Head of caudate nucleus (tissue), 42 donors: ENCODE data around the gene APBB2.

Experiments
- DNase-seq, 42 donors: peaks; one replicate each; pipeline versions ENCODE4 v3.0.0 to v3.0.0-alpha.2; 2020 to 2021; ENCODE audit warnings: mixed read lengths in 7 of 42
- intact Hi-C: fragments of 100-400 bp; cut with DNase I; formaldehyde crosslinking; loops from one replicate; pipeline ENCODE4 v1.15.0; 2022

The APBB2 gene

DNA sequence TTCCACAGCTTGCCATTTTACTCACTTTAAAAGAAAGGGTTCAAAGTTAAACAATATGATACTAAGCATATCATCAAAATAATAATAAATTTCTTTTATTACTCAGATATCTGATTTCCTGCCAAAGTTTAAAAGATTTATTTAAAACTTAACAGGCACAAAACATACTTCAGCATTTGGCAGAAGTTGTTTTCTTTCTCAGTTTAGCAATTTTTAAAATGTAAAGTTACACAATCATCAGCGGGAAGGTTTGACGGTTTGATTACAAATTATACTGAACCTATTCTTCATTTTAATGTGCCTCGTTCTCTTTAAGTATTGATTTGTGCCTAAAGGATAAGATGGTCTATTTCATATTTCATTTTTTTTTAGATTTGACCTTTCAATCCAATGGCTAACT, 227.2 kb downstream of the APBB2 start:
- intact Hi-C loops, result no loop called here
- DNase-seq, result no peak

DNA sequence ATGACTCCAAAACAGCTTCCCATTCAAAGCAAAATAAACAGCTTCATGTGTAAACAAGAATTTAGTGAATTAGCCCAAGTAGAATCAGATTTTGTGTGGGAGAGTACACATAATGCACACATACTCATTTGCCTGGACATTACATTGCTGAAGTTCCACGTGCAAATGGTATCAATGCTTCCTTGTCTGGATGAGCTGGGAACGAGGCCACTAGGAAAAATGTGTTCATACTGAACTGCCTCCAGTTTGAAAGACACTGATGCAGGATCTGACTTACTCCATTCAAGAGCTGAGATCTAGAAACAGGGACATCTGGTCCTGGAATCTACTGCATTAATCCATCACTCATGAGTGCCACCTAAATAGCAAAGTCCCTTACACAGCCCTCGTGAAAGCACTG, 228.0 kb downstream of the APBB2 start:
- DNase-seq, result peak in 30 of 42 donors; percentile 11 to 84 (median 54)
- intact Hi-C loops, result no loop called here

DNA sequence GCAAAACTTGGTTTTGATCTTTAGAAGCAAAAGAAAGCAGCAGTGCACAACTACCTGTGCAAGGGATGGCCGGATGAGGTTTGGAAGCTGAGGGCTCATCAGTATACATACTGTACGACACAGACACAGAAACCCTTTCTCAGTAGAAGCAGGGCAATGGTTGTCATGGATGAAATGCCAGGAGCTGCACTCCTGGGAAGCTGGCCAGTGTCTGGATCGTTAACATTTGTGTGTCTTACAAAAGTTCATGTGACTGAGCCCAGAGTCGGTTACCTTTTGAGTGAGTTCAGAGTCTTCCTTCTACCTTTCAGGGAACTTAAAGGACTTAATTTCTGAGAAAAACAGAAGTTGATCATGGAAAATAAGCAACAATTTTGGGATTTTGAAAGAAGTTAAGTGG, 230.3 kb downstream of the APBB2 start:
- peak in 3 of 42 donors; percentile 15 to 49 (median 34) for DNase-seq

DNA sequence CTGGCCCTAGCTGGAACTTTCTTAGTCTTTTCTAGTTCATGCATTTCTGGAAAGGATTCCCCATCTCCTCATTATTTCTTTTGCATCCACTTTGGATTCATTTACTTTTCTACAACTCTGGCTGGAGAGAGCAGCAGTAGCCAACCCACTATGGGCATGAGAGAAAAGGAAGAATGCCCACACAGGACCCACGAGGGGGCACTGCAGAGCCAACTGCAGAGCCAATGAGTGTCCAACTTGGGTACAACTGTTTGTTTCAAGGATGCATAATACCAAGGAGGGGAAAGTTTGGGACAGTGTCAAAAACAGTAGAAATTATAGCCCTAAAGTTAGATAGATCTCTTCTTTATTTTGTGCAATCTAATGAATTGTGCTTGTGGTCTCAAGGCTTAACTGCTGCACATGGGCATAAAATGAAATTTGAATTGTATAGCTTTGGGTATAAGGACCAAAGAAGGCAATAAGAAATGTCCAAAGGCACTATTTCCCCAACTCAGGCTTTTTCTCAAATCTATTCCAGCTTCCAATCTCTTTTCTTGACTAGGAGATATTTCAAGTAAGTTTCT, 233.9 kb downstream of the APBB2 start:
- DNase-seq, result peak in 5 of 42 donors; percentile 21 to 59 (median 27)
- intact Hi-C loops, result no loop called here

More for the DNA sequence above, 230.3 kb downstream of the APBB2 start:
- intact Hi-C loops, result no loop called here

DNA sequence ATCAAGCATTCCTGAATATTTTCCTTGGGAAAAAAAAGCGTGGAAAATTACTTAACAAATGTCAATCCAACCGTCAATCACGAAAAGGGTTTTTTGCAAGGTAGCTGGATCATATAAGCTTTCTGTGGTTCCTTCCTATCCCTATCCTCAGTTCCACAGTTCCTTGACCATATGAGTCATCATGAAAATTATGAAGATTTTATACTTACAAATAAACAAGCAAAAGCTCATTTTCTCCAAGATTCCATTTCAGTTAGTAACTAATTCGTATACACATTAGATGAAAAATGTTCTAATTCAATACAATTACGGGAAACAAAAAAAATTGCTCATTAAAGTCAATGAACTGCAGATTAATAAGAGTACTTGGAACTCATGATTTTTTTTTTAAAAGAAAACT, 235.8 kb downstream of the APBB2 start:
- DNase-seq, result no peak
- intact Hi-C loops, result loop anchor here (5.0 kb wide), 1 partner anchor 234 kb away; the partner anchor contains the start of gene APBB2

DNA sequence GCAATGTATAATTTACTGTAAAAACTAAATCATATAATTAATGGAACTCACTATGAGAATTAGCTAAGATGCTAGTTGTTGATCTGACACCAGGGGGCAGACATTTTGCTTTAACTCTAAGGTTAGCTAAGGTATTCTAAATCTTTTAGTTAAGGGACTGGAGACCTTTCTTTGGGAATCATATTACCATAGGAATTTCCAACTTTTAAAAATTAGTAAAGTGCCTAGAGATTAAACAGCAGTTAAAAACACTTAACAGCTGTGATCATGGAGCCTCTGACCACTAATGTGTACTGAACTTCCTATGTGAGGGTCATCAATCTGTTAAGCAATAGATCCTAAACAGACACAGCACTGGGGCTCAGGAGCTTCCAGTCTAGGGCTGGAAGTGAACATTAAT, 238.0 kb downstream of the APBB2 start:
- DNase-seq, result peak in 21 of 42 donors; percentile 17 to 84 (median 56)
- intact Hi-C loops, result loop anchor here (5.0 kb wide), 1 partner anchor 236 kb away; the partner anchor contains the start of gene APBB2

DNA sequence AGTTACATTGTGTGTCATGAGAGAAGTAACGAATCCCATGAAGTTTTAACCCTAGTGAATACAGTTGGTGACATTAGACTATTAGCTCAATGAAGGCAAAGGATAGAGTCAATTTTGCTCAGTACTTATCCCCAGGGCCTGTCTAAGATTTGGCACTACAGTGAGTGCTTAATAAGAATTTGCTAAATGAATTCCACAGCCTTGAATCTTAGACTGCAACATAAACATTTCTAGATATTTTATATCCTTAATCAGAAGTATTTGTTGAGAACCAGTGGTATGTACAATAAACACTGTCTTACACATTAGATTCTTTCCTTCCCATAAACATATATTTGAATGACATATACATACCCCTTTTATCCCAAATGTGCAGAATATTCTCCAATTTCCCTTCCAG, 241.6 kb downstream of the APBB2 start:
- no peak for DNase-seq
- intact Hi-C loops, result no loop called here

DNA sequence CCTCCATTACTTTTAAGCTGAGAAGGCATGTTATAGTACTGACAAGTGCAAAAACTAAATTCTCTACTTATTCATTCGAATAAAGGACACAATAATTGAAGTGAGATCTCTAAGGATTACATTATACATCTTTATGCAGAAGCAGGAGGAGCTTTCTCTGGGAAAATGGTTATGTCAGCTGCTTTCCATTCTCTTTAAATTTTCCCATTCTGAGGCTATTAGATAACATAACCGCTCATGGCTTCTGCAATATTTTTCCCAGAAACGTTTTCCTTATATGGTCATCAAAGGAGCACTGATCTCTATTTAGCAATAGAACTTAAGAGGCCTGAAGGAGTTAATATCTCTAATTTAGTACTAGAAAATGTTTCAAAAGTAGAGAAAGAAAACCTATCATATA, 243.0 kb downstream of the APBB2 start:
- intact Hi-C loops, result no loop called here
- no peak for DNase-seq

DNA sequence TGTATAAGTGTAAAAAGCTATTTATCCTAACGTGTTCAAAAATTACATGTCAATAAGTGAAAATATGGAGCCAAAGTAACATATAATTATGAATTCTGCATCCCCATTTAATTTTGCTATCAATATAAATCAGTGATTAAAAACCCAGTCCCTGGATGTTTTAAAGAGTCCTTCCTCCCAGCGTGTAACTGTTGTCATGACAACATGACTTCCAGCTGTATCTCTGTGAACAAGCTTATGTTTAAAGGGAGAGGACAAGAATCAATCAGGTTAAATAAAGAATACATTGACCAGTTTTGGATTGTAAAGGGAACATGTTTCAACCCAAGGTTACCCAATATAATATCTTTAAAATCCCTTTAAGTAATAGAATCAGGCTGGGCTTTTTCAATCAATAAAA, 244.8 kb downstream of the APBB2 start:
- intact Hi-C loops, result no loop called here
- DNase-seq, result no peak

DNA sequence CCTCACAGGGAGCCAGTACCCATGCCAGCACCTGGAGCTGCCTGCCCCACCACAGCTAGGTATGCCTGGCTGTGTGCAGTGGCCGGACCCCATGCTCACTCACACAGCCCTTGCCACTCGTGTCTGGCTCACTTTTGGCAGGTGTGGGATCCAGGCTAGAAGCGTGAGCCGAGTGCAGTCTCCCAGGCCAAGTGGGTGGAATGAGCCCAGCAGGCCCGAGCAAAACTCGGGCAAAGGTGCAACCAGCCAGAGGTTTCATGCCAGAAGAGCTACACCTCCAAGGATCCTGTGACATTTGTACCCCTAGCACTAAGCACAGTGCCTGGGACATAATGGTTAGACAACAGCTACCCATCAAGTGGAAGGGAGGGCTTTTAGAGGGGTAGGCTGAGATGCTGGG, 246.8 kb downstream of the APBB2 start:
- intact Hi-C loops, result no loop called here

DNA sequence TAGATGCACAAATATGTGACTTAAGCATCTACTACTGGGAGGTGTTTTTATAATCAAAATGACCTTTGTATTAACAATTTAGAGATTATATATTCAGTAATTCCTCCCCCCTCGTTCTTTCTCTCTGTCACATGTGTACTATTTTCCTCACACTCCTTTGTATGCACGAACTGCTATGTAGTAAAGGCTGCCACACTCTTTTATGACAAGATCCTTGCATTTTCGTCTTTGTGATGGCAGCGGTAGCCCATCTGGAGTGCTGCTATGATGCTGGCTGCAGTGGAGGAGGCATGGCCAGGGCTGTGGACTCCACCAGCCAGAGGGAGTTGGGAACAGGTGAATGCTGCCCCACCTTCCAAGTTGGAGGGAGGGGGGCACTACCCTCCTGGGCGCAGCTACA, 248.3 kb downstream of the APBB2 start:
- intact Hi-C loops, result no loop called here
- DNase-seq, result no peak

More for the DNA sequence above, 246.8 kb downstream of the APBB2 start:
- no peak for DNase-seq

DNA sequence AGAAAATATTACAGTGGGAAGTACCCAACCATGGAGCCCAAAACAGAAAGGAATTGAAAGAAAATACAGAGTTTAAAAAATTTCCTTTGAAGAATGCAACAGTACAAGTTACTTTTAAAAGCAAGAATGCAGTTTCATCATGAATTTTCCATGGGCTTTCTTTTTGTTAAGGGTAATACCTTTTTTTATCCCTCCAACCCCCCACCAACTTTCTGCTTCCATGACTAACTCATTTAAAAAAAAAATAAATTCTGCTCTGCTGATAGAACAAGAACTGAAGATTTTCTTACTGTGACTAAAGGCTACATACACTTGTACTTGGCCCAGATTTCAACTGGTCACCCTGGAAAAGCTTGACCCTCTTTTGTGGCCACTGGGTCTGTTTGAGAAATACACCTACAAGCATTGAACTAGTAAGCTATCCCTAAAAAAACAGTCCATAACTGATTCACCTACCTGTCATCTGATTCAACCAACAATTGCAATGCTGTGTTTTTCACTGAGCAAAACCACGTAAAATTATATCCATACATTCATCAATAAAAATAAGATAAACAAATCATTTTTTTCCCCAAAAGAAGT, 250.4 kb downstream of the APBB2 start:
- DNase-seq, result no peak
- intact Hi-C loops, result no loop called here

DNA sequence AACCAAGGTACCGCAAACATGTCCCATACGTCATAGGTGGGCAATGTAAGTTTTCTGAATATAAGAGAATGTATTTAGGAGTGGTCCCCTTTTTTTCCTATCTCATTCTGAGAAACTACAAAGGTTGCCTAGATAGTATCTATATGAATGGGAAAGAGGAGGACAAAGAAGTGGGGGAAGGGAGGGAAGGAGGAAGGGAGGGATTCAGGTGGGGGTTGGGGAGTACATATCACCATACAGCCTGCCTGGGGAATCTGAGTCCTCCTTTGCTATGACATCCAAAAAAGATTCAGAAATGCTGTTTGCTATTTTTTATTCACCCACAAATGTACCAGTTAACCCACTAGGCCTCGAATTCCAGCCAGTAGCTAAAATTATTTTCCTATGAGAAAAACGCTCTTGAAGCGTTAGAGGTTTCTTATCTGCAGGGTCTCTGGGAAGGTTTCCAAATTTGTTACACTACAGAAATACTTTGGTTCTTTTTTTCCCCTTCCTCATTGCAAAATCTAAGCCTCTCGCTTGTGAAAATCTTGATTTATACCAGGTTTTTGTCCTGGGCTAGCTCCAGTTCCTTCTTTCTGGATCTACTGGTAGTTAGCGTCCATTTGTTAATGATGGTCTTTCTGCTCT, 251.7 kb downstream of the APBB2 start:
- DNase-seq, result no peak
- intact Hi-C loops, result no loop called here

DNA sequence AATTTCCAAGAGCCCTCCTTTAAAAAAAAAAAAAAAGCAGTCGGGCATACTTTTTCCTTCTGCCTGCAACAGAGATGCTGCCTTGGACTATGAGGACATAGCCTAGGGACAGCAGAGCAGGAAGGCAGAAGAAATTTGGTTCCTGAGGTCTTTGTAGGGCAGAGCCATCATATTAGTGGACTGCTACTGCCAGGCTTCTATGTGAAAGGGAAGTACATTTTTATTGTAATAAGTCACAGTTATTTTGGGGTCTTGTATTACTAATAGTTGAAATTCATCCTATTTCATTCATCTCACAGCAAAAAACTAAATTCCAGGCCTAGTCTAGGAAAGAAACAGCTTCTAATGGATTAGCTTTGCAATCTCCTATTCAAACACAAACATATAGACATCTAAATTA, 253.4 kb downstream of the APBB2 start:
- DNase-seq, result no peak
- intact Hi-C loops, result no loop called here

DNA sequence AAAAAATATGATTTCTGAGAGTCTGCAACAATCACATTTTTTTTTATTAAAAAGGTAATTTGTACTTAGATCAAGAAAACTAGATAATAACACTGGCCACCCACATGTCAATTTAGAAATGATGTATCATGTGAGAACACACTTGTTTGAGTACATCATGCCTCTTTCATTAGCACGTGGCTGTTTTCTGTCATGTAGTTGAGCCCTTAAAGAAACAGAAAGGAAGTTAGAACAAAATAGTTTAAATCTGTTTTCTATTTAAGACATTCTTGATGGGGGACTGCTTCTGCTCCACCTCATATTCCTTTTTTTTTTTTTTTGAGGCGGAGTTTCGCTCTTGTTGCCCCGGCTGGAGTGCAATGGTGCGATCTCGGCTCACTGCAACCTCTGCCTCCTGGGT, 257.1 kb downstream of the APBB2 start:
- DNase-seq, result no peak
- intact Hi-C loops, result no loop called here

DNA sequence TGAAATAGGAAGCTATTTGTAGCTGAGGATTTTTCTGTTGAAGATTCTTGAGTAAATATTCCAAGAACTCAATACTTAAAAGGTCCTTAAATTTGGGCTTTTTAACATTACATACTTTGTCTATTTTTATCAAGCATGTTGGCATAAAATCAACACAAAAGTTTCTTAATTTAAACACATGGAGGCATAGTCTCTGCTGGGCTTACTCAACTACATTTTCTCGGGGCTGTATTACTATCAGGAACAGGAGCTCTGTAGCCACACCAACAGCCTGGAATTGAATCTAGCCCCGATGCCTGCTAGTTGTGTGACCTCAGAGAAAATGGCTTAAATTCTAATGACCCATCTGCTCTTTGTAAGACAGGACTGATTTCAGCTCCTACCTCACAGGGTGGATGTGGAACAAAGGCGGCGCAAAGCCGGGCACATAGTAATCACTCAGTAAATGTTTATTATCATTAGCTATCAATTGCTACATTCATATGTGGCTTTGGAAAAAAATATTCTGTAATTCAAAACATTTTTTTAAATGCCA, 257.6 kb downstream of the APBB2 start:
- no peak for DNase-seq
- intact Hi-C loops, result no loop called here

DNA sequence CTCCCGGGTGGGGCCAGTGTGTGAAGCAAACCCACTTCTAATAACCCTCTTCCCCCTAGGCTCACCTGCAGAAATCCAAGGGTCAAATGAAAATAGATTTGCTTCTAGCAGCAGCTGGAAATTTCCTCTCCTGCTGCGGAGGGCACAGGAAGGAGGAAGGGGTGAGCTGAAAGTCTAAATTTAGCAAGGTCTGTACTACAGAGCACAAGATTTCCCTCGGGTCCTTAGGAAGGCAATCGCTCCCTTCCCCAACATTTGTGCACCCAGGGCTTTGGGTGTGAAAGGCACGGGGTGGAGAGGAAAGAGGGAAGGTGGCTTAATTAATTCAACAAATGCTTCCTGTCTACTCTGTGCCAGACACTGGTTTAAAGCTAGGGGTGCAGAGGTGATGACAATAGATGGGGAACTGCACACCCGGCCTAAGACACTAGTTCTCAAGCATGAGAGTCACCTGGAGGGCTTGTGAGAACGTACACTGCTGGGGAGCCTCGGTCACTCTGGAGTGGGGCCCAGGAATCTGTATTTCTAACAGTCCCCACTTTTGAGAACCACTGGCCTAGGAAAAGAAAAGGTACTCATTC, 260.2 kb downstream of the APBB2 start:
- intact Hi-C loops, result no loop called here
- DNase-seq, result no peak

DNA sequence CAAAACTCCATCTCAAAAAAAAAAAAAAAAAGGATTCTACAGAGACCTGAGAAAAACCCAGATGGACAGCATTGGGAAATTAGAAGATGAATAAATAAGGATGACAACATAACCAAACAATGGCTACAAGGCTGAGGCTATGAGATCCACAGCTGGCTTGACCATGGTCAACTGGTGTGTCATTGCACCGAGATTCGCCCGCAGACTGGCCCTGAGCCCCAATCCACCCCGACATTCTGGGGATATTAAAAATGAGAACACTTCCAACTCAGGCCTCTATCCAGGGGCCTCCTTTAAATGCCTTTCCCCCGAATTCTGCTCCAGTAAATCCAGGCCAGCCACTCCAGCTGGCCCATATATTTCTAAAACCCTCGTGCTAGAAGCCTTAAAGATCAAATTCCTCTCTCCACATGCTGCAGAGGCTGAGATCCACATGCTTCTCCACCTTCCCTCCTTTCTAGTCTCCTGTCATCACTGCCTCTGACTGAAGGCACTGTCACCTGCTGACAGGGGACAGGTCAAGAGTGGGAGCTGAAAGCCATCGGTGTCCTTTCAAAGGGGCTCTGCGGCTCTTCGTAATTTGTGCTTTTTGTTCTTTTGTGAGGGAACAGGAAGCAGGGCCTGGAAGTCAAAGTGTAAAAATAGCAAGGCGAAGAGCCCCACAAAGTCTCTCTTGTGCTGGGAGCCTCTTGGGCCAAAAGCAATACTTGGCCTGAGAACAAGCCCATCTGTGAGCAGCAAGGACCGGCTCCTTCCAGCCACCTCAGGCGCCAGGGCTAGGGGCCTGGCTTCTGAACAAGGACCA, 260.9 kb downstream of the APBB2 start:
- DNase-seq, result peak in 25 of 42 donors; percentile 11 to 61 (median 35)
- intact Hi-C loops, result no loop called here

DNA sequence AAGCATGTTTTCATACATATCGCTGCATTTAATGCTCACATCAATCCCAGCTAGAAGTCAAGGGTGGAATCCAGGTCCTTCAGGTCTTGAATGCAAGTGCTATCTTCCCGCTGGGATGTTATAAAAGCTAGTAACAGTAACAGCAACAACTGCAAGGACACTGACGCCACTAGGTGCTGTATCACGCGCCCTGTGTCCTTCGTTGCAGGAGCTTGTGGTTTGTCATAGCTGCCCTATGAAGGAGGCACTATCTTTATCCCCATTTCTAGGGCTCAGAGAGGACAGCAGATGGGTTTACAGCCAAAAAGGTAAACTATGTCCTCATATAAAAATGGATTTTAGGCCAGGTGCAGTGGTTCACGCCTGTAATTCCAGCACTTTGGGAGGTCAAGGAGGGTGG, 261.7 kb downstream of the APBB2 start:
- intact Hi-C loops, result no loop called here
- no peak for DNase-seq
